Measurements from ENCODE around the gene ADAMTS14.
A peak's percentile ranks its signal among the peaks of the same experiment; 100 is the strongest.
"Not testable (repeated sequence)": the region's sequence is repeated elsewhere in the genome, so short reads cannot be mapped to it uniquely, and the experiment has no call there.

Gene ADAMTS14

DNA sequence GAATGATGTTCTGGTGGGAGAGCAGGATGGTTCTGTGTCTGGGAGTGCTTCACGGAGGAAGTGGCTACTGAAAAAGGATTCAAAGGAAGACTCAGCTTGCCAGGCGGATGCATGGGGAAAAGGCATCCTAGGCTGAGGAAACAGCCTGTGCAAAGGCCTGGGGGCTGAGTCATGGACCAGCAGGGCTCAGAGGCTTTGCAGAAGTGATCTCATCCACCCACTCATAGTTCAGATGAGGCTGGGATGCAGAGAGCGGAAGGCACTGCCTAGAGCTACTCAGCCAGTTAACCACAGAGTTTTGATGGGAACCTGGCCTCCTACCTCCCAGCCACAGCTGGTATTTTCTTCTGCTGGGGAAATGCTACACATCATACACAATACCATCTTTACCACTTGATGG, 15.8 kb upstream of the ADAMTS14 start:
- DNase-seq = peak; percentile 81

DNA sequence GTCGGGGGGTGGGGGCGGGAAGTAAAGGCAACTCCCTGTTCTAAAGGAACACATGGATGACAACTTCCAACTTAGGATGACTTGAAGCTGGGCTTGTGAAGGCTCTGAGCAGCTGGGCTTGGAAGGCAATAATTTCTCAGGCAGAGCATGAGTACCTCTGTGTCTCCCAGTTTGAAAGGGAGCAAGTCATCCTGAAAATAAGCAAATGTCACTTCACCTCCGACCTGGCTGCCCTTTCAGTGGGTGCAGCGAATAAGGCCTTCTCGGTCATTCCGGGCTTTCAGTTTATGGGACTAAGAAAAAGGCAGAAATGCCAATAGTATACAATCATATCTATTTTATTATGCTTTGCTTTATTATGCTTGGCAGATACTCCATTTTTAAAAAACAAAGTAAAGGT, 15.3 kb upstream of the ADAMTS14 start:
- no peak for DNase-seq

DNA sequence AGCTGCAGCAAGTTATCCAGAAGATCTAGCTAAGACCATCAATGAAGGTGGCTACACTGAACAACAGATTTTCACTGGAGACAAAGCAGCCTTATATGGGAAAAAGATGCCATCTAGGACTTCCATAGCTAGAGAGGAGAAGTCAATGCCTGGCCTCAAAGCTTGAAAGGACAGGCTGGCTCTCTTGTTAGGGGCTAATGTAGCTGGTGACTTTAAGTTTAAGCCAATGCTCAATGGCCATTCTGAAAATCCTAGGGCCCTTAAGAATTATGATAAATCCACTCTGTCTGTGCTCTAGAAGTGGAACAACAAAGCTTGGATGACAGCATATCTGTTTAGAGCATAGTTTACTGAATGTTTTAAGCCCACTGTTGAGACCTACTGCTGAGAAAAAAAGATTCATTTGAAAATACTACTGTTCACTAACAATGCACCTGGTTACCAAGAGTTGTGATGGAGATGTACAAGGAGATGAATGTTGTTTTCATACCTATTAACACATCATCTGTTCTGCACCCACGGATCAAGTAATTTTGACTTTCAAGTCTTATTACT, 13.6 kb upstream of the ADAMTS14 start:
- DNase-seq = no peak

DNA sequence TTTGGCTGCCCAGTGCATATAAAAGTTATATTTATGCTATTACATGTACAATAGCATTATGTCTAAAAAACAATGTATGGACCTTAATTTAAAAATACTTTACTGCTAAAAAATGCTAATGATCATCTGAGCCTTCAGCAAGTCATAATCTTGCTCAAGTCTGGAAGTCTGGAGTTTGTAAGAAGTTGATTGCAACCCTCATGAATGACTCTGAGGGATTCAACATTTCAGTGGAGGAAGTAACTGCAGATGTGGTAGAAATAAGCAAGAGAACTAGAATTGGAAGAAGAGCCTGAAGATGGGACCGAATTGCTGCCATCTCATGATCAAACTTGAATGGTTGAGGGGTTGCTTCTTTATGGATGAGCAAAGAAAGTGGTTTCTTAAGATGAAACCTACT, 13.0 kb upstream of the ADAMTS14 start:
- no peak for DNase-seq

DNA sequence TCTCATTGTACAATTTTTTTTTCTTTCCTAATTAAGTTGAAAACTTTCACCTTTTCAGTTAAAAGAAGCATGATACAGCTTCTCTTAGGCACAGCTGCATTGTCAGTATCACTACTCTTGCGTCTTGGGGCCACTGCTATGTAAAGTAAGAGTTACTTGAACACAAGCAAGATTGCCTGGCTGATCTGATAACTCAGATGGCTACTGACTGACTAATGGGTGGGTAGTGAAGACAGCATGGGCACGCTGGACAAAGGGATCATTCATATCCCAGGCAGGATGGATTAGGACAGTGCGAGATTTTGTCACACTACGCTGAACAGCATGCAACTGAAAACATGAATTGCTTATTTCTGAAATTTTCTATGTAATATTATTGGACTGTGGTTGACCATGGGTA, 11.6 kb upstream of the ADAMTS14 start:
- DNase-seq = no peak

DNA sequence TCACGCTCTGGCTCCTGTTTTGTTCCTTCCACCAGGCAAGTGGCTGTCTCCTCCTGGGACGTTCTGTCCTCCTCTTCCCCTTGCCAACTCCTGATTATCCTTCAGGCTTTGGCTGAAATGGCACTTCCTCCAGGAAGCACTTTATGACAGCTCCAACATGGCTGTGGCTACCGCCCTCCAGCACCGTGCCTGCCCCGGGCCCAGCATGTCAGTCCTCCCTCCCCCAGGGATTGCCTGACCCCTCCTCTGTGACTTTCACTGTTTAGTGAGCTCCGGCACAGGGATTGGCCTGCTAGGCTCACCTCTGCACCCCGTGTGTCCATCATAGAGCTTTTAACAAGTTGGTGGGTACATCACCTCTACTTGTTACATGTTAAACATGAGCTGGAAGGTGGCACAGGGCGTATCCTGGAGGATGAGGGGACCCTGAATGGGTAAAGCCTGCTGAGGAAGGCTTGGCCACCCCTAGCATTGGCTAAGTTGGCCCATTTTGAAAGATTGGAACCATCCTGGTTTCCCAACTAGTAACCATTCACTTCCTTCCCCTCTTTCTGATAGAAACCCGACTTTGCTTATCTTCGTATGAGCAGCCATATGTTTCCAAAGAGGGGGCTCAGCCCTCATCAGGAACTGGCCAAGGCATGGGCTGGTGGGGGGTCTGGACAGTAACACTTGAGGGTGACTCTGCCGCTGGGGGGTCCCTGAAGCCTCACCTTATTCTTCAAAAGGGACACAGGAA, 10.5 kb upstream of the ADAMTS14 start:
- DNase-seq = no peak

DNA sequence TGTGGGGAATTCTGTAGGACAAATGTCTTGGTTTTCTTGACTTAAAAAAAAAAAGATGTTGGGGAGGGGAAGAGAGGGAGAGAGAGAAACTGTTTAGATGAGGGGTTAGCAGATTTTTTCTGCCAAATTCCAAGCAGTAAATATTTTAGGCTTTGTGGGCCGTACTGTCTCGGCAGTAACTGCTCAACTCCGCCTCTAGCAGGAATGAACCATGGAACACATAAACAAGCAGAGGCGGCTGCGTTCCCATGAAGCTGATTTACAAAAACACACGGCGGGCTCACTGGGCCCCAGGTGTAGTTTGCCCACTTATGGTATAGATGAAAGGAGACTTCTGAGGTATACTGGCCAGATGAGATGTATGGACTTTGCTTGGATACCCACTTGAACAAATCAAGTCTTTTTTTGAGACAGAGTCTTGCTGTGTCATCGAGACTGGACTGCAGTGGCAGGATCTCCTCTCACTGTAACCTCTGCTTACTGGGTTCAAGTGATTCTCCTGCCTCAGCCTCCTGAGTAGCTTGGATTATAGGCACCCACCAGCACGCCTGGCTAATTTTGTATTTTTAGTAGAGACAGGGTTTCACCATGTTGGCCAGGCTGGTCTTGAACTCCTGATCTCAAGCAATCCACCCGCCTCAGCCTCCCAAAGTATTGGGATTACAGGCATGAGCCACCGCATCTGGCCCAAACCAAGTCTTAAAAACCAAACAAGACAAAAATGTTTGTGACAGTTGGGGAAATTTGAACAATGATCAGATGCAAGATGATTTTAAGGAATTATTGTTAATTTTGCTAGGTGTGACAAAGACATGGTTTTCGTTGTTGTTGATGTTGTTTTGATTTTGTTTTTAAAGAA, 9.7 kb upstream of the ADAMTS14 start:
- DNase-seq = no peak

DNA sequence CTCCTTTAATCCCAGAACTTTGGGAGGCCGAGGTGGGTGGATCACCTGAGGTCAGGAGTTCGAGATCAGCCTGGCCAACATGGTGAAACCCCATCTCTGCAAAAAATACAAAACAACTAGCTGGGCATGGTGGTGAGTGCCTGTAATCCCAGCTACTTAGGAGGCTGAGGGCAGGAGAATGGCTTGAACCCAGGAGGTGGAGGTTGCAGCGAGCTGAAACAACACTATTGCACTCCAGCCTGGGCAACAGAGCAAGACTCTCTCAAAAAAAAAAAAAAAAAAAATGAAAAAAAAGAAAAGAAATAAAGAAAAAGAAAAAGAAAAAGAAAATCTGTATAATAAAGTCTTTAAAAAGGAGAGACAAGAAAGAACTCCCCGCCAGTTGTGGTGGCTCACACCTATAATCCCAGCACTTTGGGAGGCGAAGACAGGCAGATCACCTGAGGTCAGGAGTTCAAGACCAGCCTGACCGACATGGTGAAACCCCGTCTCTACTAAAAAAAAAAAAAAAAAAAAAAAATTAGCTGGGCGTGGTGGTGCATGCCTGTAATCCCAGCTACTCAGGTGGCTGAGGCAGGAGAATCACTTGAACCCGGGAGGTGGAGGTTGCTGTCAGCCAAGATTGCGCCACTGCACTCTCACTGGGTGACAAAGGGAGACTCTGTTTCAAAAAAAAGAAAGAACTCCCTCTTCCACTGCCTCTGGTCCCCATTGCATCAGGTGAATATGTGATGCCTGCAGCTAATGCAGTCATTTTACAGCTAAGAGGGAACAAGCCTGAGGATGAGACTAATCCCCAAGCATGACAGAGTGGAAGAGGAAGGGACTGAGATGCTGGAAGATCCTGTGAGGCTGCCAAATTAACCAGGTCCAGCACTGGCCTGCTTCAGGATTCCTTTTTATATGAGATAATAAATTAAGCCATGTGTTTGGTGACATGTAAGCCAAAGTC, 8.6 kb upstream of the ADAMTS14 start:
- not testable (repeated sequence) for DNase-seq

DNA sequence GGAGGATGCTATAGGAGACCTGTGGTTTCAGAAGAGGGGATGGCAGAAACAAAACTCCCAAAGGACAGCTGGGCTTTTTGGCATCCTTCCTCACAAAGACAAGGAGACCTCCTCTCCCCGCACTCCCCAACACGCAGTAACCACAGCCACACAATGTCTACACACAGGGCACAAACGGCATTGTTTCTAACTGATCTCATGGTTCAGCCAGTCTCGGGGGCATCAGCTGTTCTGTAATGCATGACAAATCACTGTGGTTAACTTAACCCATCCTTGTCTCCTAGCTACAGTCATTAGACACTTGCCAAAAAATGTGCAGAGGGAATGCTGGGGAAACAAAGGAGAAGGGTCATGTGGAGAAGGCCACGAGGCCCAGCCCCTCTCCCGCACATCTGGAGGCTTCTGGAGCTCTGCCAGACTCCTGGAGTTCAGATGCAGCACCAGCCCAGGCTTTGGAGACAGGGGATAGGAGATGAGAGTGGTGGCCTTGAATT, 7.6 kb upstream of the ADAMTS14 start:
- no peak for DNase-seq

DNA sequence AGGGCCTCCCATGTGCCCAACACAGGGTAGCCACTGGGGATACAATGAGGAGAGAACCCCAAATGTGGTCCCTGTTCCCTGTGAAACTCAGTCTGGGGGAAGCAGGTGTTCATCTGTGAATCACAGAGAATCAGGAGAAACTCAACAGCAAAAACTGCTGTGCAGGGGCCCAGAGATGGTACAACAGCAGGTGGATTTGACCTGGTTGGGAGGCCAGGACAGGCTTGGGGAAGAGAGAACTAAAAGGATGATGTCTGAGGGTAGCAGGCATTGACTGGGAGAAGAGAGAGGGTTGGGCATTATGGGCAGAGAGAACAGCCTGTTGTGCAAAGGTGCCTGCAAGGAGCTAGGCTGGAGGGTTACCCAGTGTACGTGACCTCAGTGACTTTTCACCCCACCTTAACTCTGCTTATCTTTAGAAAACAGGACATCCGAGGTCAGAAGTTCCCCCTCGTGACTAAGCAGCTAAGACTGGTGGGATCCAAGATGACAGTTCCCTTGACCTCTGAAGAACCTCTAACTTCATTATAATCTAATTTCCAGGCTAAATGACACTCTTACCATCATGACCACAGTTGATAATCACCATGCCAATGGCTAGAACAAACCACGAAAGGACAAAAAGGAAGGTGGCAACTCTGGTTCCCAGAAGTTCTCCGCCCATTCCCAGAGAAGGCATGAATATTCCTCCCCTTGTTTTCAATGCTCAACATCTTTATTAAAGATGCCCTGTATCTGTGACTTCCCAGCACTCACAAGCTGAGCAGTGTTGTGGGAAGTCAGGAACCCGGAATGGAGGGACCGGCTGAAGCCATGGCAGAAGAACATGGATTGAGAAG, 5.1 kb upstream of the ADAMTS14 start:
- no peak for DNase-seq

DNA sequence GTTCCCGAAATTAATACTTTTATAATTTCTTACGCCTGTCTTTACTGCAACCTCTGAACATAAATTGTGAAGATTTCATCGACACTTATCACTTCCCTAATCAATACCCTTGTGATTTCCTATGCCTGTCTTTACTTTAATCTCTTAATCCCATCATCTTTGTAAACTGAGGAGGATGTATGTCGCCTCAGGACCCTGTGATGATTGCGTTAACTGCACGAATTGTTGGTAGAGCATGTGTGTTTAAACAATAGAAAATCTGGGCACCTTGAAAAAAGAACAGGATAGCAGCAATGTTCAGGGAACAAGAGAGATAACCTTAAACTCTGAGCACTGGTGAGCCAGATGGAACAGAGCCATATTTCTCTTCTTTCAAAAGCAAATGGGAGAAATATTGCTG, 4.5 kb upstream of the ADAMTS14 start:
- DNase-seq = not testable (repeated sequence)

DNA sequence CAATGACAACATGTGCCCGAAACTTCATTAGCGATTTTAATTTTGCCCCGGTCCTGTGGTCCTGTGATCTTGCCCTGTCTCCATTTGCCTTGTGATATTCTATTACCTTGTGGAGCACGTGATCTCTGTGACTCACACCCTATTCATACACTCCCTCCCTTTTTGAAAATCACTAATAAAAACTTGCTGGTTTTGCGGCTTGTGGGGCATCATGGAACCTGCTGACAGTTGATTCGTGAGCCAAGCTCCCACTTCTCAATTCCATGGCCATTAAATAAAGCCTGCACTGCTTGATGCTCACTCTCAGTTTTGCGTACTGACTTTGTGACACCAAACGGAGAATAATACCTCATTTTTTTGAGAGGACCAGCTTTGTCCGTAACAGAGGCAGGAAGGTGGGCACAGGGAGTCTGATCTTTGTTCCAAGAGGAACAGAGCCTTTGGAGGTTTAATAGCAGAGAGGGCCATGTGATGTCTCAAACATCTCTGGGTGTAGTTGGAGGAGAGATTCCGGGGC, 3.8 kb upstream of the ADAMTS14 start:
- DNase-seq = no peak

DNA sequence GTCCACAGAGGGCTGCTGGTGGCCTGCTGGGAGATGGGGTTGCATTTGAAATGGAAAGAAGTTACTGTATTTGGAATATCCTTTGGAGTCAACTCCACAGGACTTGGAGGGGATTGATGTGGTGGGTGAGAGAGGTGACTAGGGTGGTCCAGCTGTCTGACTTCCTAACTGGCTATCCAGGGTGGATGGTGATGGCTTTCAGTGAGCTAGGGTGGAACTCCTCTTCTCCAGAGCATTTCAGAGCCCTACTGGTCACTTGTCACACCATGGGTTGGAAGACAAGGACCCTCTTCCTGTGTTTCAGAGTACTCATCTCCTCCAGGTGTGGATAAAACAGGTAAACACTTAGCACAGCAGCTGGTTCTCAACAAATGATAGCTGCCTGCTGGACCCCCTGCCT, 3.3 kb upstream of the ADAMTS14 start:
- no peak for DNase-seq

DNA sequence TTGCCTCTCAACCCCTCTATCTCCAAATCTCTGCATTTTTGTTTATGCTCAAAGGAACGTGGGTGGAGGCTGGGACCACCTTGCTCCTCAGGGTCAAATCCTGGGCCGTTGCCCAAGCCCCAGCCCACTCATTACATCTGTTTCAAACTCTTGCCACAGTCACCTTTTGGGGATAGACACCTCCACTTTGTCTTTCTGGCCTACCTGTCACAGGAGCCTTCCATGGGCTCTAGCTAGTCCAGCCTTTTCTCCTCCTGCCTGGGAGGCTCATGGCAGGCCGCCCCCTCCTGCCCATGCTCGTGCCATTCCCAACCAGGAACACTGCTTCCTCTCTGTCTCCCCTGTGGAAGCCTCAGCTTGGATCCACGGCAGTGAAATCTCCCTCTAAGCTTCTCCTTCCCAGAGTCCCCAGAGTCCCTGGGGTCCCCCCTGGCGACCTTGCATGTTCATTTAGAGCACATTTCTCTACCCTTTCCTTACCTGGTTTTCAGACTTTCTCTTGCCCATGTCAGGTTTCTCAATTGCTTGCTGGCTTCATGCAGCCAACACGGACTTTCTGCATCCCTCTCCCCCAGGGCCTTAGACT, 2.5 kb upstream of the ADAMTS14 start:
- DNase-seq = no peak

DNA sequence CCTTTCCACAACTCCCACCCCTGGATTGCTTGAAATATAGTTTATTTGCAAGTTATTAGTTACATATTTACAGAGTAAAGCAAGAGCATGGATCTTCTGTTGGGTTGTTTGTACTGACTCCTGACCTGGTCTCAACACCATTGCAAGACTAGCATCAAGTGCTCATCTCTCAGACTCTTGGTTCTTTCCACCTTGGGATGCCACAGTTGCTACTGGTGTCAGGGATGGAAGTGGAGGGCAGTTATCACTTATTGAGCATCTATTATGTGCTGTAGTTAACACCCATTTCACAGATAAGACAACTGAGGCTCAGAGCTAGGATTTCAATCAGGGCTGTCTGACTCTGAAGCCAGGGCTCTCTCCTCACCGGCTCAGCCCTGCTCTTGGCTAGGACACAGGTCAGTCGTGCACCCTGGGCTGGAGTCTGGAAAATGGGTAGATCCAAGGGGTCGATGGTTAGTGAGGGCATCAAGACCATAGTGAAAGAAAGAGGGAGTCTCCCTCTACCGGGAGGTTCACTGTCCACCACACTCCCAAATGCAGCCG, 614 bp upstream of the ADAMTS14 start:
- DNase-seq = no peak

DNA sequence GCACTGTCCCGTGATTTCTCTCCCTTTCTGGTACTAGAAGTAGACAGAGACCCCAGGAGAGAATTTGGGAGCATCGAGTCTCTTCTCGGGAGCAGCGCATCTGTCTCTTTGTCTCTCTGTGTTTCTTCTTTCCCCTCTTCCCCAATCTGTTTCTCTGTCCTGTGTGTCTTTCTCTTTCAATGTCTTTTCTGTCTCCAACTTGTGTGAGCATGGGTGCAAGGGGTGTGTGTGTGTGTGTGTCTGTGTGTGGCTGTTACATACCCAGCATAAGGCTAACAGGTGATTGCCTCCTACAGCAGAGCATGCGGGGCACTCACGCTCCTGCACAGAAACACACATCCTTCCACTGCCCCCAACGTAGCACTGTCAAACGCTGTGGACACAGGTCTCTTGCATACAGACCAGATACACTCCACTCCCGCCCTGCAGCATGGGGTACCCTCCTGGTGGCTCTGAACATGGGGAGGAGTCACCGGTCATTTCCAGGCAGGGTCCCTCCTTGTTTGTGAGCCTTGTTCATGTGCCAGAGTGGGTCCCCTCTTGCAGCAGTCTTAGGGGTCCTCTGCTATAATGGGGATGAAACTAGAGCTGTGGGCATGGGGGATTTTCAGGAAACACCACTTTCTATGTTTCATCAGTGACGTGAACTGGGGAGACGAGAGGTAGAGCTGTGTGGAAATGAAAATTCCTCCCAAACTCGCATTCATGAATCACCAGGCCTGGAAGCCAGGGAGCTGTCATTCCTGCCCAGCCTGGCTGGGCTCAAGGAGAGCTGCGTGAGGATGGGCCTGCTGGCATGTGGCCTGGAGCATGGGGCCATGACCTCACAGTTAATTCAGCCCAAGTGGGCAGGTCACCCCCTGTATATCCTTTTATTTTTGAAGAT, 980 bp downstream of the ADAMTS14 start:
- no peak for DNase-seq

DNA sequence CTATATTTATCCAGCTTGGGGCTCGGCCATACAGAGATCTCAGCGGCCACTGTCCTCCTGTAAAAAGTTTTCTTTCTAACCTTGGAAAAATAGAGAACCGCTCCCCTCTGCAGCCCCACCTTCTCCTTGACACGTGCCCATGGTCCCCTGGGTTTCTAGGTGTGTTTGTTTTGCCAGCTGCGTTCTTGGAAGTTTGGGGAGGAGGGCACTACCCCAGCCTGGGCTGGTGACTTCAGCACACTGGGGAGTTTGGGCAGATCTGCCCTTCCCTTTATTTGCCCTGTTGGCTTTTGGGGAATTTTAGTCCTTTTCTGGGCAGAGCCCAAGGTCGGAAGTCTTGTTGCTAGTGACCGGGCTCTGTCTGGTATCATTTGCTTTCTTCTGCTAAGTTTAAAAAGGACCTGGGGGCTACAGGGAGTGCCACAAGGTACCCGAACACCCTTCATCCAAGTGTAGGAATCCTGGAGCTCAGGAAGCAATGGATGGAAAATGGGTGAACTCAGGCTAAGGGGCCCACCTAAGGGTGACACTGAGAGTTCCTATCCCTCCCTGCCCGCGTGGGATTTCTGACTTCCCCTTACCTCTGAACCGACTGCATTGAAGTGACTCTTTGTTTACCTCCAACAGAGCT, 1.7 kb downstream of the ADAMTS14 start:
- no peak for DNase-seq

DNA sequence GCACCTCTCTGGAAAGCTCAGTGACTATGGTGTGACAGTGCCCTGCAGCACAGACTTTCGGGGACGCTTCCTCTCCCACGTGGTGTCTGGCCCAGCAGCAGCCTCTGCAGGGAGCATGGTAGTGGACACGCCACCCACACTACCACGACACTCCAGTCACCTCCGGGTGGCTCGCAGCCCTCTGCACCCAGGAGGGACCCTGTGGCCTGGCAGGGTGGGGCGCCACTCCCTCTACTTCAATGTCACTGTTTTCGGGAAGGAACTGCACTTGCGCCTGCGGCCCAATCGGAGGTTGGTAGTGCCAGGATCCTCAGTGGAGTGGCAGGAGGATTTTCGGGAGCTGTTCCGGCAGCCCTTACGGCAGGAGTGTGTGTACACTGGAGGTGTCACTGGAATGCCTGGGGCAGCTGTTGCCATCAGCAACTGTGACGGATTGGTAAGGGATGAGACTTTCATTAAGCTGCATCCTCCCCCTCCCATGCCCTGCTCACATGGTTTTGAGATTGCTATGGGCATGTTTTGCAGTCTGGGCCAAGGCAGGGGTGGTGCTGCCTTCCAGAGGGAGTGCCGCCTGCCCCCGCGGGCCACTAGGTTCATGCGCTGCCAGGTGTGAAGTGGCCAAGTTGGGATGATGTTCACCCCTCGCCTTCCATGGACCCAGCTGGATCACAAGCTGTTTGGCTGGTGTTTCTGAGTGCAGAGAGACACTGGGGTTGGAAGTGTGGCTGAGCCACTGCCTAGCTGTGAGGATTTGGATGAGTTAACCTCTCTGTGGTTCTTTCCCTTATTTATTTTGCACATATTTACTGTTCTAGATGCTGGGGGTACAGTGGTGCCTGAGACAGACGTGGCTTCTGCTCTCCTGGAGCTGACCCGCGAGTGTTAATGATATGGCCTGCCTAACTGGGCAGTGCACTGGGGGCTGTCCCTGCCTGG, 2.5 kb downstream of the ADAMTS14 start:
- no peak for DNase-seq
